Melanocyte of skin (primary cell): Measurements from ENCODE around the gene TRIM24. TPM values are rescaled to one million over a fixed set of nuclear protein-coding genes. Genes with fewer than 3 reads are reported as not detected.

Experiments used
- small RNA-seq, 2 donors: library from RNA; depleted of rRNA; stranded (forward); fragments of <200 nt; gene quantifications; one replicate each; pipeline ENCODE3, GENCODE V24; 2012
- total RNA-seq, 2 donors: library from RNA; depleted of rRNA; stranded (reverse); fragments of >200 nt; gene quantifications; 2 replicates each; pipeline ENCODE4 v1.2.3, GENCODE V29; 2012

TRIM24 gene
- total RNA-seq = 1 to 10 TPM; 5.9 to 7.3 TPM

GRCh38 chr7:138460176-138460648 lies at the start of gene TRIM24:
TSS of gene TRIM24 (plus strand) at chr7:138460259. CDS start at chr7:138460549, 290 bp downstream.

Small RNA genes within 50 kb of the gene (small RNA-seq; reads per million reads assigned to genes)
- 0 to 0.04 reads per million in 2 donors for gene RF00561

Other genes starting within 250 kb of the TRIM24 start
- gene SVOPL, start 241.1 kb downstream of the TRIM24 start, total RNA-seq = not detected